ENCODE results near the gene HSPB8. TPM values are rescaled to one million over a fixed set of nuclear protein-coding genes. Genes with fewer than 3 reads are reported as not detected.

Gene HSPB8
- total RNA-seq, 4 donors from 2014 or later = 47.8 to 86.4 (median 72.1) TPM

GRCh38 chr12:119168721-119169120 lies 10.0 kb upstream of the HSPB8 start:
- WGBS, 2 donors = 88 to 94% methylated on average over 3 of the region's 3 CpGs
- TF ChIP-seq POLR2A (IDR thresholded peaks at IDR 0.05) = no peak
- TF ChIP-seq, protein P1, sequence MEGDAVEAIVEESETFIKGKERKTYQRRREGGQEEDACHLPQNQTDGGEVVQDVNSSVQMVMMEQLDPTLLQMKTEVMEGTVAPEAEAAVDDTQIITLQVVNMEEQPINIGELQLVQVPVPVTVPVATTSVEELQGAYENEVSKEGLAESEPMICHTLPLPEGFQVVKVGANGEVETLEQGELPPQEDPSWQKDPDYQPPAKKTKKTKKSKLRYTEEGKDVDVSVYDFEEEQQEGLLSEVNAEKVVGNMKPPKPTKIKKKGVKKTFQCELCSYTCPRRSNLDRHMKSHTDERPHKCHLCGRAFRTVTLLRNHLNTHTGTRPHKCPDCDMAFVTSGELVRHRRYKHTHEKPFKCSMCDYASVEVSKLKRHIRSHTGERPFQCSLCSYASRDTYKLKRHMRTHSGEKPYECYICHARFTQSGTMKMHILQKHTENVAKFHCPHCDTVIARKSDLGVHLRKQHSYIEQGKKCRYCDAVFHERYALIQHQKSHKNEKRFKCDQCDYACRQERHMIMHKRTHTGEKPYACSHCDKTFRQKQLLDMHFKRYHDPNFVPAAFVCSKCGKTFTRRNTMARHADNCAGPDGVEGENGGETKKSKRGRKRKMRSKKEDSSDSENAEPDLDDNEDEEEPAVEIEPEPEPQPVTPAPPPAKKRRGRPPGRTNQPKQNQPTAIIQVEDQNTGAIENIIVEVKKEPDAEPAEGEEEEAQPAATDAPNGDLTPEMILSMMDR (IDR thresholded peaks at IDR 0.05) = no peak
- no peaks in the 10 kb centered on the region for H3K27me3 ChIP-seq
- no peaks in the 10 kb centered on the region for H3K36me3 ChIP-seq
- peaks cover 0 to 20% (median 0%) of the 10 kb centered on the region in 3 donors for H3K4me1 ChIP-seq
- peak overlapping the region in 3 of 4 donors; percentile 37 to 66 (median 58) for H3K27ac ChIP-seq
- no peak overlapping the region for H3K4me3 ChIP-seq
- DNase-seq = no peak
- no peaks in the 10 kb centered on the region for H3K9me3 ChIP-seq
- intact Hi-C loops (cut with DNase I) = no loop called here

GRCh38 chr12:119169150-119169549 lies 9.6 kb upstream of the HSPB8 start:
- H3K27me3 ChIP-seq = no peaks in the 10 kb centered on the region
- no peaks in the 10 kb centered on the region for H3K36me3 ChIP-seq
- H3K9me3 ChIP-seq = no peaks in the 10 kb centered on the region
- WGBS, 2 donors = 33 to 35% methylated on average over 2 of the region's 2 CpGs
- intact Hi-C loops (cut with DNase I) = no loop called here
- no peak for DNase-seq
- TF ChIP-seq, protein P1 (IDR thresholded peaks at IDR 0.05) = no peak
- TF ChIP-seq POLR2A (IDR thresholded peaks at IDR 0.05) = no peak
- no peak overlapping the region for H3K4me3 ChIP-seq
- H3K4me1 ChIP-seq = peaks cover 0 to 20% (median 0%) of the 10 kb centered on the region in 3 donors
- peak overlapping the region in 3 of 4 donors; percentile 37 to 66 (median 58) for H3K27ac ChIP-seq

- H3K9me3 ChIP-seq = no peaks in the 10 kb centered on the region
- WGBS, 2 donors = 69 to 75% methylated on average over 5 of the region's 5 CpGs
- H3K27ac ChIP-seq = no peak overlapping the region
- no peak for DNase-seq
- H3K36me3 ChIP-seq = no peaks in the 10 kb centered on the region
- peaks cover 4 to 28% (median 5%) of the 10 kb centered on the region in 3 donors for H3K4me1 ChIP-seq
- no peaks in the 10 kb centered on the region for H3K27me3 ChIP-seq
- intact Hi-C loops (cut with DNase I) = no loop called here
- TF ChIP-seq POLR2A (IDR thresholded peaks at IDR 0.05) = no peak
- TF ChIP-seq, protein P1 (IDR thresholded peaks at IDR 0.05) = no peak
- no peak overlapping the region for H3K4me3 ChIP-seq
These were observed 7.4 kb upstream of the HSPB8 start for GRCh38 chr12:119171291-119171690.

GRCh38 chr12:119171691-119172425 lies 6.9 kb upstream of the HSPB8 start:
- no peak for DNase-seq
- intact Hi-C loops (cut with DNase I) = no loop called here
- peaks cover 4 to 34% (median 9%) of the 10 kb centered on the region in 3 donors for H3K4me1 ChIP-seq
- no peak overlapping the region for H3K27ac ChIP-seq
- H3K4me3 ChIP-seq = no peak overlapping the region
- no peaks in the 10 kb centered on the region for H3K27me3 ChIP-seq
- WGBS, 2 donors = 73% methylated on average over 15 of the region's 15 CpGs
- no peaks in the 10 kb centered on the region for H3K9me3 ChIP-seq
- no peak for TF ChIP-seq POLR2A (IDR thresholded peaks at IDR 0.05)
- TF ChIP-seq, protein P1 (IDR thresholded peaks at IDR 0.05) = no peak
- no peaks in the 10 kb centered on the region for H3K36me3 ChIP-seq

DNA sequence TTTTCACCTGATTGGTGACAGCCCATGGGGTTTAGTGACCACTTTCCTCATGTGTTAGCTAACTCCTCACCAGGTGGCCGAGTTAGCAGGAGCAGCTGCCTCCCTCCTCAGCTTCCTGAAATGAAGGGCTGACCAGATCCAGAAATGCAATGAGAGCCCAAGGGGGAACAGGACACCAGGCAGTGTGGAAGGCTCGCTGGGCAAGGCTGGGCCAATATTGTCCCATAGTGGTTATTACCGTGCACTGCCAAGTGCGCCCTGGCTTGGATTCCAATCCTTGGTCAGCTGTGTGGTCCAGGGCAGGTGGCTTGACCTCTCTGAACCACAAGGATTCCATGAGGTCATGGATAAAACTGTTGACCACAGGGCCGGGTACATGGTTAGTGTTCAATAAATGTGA lies 3.6 kb upstream of the HSPB8 start:
- Histone ChIP-seq H3K9me3 (no peaks in the 10 kb centered on the region), H3K4me1 (peaks cover 4 to 41% (median 16%) of the 10 kb centered on the region in 3 donors), H3K27ac (peak overlapping the region in 2 of 4 donors; percentile 87 to 89), H3K27me3 (no peaks in the 10 kb centered on the region), H3K36me3 (no peaks in the 10 kb centered on the region), H3K4me3 (no peak overlapping the region)
- TF ChIP-seq POLR2A (IDR thresholded peaks at IDR 0.05) = no peak
- TF ChIP-seq, protein P1 (IDR thresholded peaks at IDR 0.05) = no peak
- no peak for DNase-seq
- intact Hi-C loops (cut with DNase I) = no loop called here
- WGBS, 2 donors = 64 to 66% methylated on average over 3 to 5 of the region's 5 CpGs
